NB4 (cell line): ENCODE results near the gene LUM.

Source experiments
- CTCF ChIP-seq: IDR thresholded peaks from one replicate; pipeline ENCODE4 v1.5.1; 2012; ENCODE audit warnings: low read depth, low read length
- MAX ChIP-seq: IDR thresholded peaks from 2 replicates; pipeline ENCODE4 v1.6.1; 2011; ENCODE audit warnings: low read depth, low read length
- MYC ChIP-seq: IDR thresholded peaks from 2 replicates; pipeline ENCODE4 v1.6.1; 2011; ENCODE audit warnings: low read depth, low read length
- POLR2A ChIP-seq: IDR thresholded peaks from 2 replicates; pipeline ENCODE4 v1.6.1; 2011; ENCODE audit warnings: mild to moderate bottlenecking; ENCODE audit not compliant: insufficient read length; ENCODE audit errors: extremely low read depth

GRCh38 chr12:91058786-91059185 lies 52.5 kb downstream of the LUM start:
- TF ChIP-seq CTCF = no peak
- TF ChIP-seq MAX = no peak
- no peak for TF ChIP-seq POLR2A
- no peak for TF ChIP-seq MYC
